GM12864 (cell line): Measurements from ENCODE around the gene PRX.

Experiments used
- DNase-seq: peaks from one replicate; pipeline ENCODE4 v3.0.0-alpha.2; 2011; ENCODE audit warnings: low read depth
- H3K4me3 ChIP-seq: 2 replicates; pipeline ENCODE4 v1.5.1; 2011; ENCODE audit warnings: mild to moderate bottlenecking, low read depth, low read length, control low read depth
- TF ChIP-seq, protein P1 (sequence below): IDR thresholded peaks from 2 replicates; pipeline ENCODE4 v1.5.1; 2011; ENCODE audit warnings: low read depth, mild to moderate bottlenecking, moderate library complexity, low read length, control low read depth, inconsistent platforms; ENCODE audit errors: missing control alignments

Gene PRX

DNA sequence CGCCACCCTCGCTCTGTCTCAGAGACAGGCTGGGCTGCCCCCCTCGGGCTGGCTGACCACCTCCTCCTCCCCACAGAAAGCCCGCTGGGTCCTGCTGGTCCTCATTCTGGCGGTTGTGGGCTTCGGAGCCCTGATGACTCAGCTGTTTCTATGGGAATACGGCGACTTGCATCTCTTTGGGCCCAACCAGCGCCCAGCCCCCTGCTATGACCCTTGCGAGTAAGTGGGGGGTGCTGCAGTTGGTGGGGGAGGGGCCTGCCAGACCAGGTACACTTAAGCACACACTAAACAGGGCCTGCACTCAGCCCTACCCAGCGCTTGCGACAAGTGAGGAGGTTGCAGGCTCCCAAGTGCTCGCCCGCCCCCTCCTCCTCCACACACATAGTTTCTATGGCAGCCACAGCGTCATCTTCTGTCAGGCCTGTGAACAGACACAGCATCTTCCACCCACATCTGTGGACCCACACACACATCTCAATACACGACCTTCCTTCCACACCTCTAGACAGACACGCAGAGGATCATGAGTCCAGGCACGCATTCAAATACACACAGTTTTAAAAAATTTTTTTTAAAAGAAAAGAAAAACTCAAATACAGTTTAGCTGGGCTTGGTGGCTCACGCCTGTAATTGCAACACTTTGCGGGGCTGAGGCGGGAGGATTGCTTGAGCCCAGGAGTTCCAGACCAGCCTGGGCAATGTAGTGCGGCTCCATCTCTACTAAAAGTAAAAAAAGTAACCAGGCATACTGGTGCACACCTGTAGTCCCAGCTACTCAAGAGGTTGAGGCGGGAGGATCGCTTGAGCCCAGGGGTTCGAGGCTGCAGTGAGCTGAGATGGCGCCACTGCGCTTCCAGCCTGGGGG is 46.2 kb downstream of the PRX start:
- DNase-seq: no peak
- no peak overlapping the region for H3K4me3 ChIP-seq
- TF ChIP-seq, protein P1, sequence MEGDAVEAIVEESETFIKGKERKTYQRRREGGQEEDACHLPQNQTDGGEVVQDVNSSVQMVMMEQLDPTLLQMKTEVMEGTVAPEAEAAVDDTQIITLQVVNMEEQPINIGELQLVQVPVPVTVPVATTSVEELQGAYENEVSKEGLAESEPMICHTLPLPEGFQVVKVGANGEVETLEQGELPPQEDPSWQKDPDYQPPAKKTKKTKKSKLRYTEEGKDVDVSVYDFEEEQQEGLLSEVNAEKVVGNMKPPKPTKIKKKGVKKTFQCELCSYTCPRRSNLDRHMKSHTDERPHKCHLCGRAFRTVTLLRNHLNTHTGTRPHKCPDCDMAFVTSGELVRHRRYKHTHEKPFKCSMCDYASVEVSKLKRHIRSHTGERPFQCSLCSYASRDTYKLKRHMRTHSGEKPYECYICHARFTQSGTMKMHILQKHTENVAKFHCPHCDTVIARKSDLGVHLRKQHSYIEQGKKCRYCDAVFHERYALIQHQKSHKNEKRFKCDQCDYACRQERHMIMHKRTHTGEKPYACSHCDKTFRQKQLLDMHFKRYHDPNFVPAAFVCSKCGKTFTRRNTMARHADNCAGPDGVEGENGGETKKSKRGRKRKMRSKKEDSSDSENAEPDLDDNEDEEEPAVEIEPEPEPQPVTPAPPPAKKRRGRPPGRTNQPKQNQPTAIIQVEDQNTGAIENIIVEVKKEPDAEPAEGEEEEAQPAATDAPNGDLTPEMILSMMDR: no peak

DNA sequence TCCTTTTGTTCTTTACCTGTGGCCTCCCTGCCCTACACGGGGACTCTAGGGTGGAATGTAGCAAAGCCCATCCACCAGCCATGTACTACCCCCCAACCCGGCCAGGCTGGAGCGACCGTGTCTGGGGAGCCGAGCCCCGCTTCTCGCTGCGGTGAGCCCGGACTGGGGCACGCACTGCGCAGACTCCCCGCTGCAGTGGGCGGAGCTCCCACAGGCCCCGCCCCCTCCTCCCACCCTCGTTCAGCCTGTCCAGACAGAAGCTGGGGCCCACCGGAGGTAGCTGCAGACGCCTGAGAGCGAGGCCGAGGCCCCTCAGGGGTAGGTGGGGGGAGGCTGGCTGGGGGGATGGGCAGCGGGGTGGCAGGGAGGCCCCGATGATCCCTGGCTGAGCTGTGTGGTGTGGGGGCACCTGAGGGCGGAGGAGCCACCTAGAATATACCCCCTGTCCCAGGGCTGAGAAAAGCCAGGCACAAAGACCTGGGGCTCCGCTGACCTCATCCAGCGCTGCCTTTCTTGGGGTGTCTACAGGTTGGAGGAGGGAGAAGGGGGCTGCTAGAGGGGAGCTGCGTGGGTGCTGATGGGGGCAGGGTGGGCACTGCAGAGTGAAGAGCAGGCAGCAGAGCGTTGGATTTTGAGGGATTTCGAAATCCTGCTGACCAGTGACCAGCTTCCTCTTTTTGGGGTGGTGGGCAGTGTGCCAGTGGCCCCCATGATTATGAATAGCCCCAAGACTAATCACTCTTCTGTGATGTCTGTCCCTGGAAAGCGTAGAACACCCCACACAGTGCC is 47.4 kb downstream of the PRX start:
- peak overlapping the region; percentile 22 for H3K4me3 ChIP-seq
- TF ChIP-seq, protein P1: no peak
- no peak for DNase-seq

DNA sequence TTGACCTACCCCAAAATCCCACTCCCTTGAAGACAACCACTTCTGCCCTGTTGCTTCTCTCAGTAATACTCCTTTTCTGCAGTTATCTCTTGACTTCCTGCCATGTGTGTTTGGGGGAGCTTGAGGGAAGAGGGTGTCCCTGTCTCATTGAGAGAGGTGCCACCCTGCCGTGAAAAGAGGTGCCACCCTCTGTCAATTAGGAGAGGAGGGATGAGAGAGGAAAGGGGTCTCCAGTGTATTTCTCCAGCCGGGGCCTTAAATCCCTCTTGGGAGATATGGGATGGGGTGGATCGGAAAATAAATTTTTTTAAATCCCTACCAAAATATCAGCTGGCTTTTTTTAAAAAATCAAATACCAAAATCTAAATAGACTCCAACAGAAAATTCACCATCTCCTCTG is 48.2 kb downstream of the PRX start:
- H3K4me3 ChIP-seq: no peak overlapping the region; the same call in 1 of the 2 replicates

DNA sequence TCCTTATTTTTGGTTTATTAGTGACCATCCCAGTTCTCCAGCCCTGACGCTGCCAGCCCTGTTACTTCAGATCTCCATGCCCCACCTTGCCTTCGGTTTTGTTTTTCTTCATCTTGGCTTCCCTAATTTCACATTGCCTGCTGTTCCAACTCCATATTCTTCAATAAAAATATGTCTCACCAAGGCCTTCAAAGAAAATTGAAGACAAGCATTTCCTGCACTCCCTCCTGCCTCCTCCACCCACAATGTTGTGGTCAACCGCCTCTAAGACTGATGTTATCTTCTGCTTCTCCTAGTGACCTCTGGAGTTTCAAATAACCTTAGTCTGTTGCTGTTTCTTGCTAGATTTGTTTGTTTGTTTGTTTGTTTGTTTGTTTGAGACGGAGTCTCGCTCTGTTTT is 50.1 kb downstream of the PRX start:
- DNase-seq: no peak
- H3K4me3 ChIP-seq: no peak overlapping the region
- TF ChIP-seq, protein P1: no peak

More for the DNA sequence above, 48.2 kb downstream of the PRX start:
- TF ChIP-seq, protein P1: no peak
- no peak for DNase-seq

DNA sequence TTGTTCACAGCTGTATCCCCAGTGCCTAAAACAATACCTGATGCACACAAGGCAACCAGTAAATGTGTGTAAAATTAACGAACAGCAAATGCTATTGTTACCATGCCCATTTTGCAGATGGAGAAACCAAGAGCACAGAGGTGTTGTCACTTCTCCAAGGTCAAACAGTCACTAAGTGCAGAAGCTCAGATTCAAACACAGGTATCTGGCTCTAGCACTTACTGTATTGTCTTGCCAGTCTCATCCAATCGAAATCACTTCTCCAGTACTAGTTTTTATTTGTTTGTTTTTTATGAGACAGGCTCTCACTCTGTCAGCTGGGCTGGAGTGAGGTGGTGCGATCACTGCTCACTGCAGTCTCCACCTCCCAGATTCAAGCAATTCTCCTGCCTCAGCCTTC is 51.0 kb downstream of the PRX start:
- H3K4me3 ChIP-seq: no peak overlapping the region
- DNase-seq: no peak
- TF ChIP-seq, protein P1: no peak

DNA sequence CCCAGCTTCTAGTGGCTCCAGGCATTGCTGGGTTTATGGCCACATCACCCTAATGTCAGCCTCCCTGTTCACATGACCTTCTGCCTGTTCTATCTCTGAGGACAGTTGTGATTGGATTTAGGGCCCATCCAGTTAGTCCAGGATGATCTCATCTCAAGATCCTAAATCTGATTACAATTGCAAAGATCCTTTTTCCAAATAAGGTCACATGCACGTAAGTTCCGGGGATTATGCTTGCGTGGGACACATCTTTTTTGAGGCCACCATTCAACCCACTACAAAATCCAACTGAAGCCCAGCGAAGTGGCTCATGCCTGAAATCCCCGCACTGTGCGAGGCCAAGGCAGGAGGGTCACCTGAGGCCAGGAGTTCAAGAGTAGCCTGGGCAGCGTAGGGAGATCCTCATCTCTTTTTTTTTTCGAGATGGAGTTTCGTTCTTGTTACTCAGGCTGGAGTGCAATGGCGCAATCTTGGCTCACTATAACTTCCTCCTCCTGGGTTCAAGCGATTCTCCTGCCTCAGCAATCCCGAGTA is 52.4 kb downstream of the PRX start:
- DNase-seq: no peak

More for the DNA sequence above, 52.4 kb downstream of the PRX start:
- TF ChIP-seq, protein P1: no peak
- no peak overlapping the region for H3K4me3 ChIP-seq
